OCI-LY7 (cell line): ENCODE data around the gene PCBD1. TPM values are rescaled to one million over a fixed set of nuclear protein-coding genes. Genes with fewer than 3 reads are reported as not detected.
"Not testable (repeated sequence)": the region's sequence is repeated elsewhere in the genome, so short reads cannot be mapped to it uniquely, and the experiment has no call there.

Source experiments
- BruUV-seq: library from RNA; stranded (reverse); fragments of 400-500 nt; replicated peaks from 2 replicates; lab custom pipeline; 2021; lab: Mats Ljungman, UMichigan
- CTCF ChIA-PET: fragments of 300-600 bp; sonication (Branson Sonifier 250); formaldehyde crosslinking; loops from one replicate; lab custom pipeline; 2022; ENCODE audit warnings: antibody characterized with exemption; ENCODE audit not compliant: unreplicated experiment; lab: Charles Lee
- POLR2A ChIA-PET: fragments of 300-600 bp; sonication (Branson Sonifier 250); formaldehyde crosslinking; loops from one replicate; lab custom pipeline; 2022; ENCODE audit warnings: antibody characterized with exemption; lab: Charles Lee
- DNase-seq: peaks from one replicate; pipeline ENCODE4 v3.0.0-alpha.2; 2015; ENCODE audit warnings: low spot score
- H2AFZ ChIP-seq: fragments of 200-600 bp; sonication (generic), shearing (Covaris generic); 2 replicates; pipeline ENCODE4 v1.6.1; 2014; ENCODE audit warnings: mild to moderate bottlenecking, antibody characterized with exemption, low read length, moderate library complexity
- H3K27ac ChIP-seq: fragments of 200-600 bp; sonication (generic); 2 replicates; pipeline ENCODE4 v1.5.1; 2014; ENCODE audit warnings: mixed run types, low read depth, mild to moderate bottlenecking, moderate library complexity, low read length, inconsistent platforms; ENCODE audit not compliant: poor library complexity, severe bottlenecking
- H3K36me3 ChIP-seq: fragments of 200-600 bp; sonication (generic); 2 replicates; pipeline ENCODE4 v1.6.1; 2014; ENCODE audit warnings: mild to moderate bottlenecking, antibody characterized with exemption, low read length, moderate library complexity, mixed read lengths; ENCODE audit not compliant: insufficient read depth
- H3K4me1 ChIP-seq: fragments of 200-600 bp; sonication (generic); 2 replicates; pipeline ENCODE4 v1.5.1; 2014; ENCODE audit warnings: mild to moderate bottlenecking, low read length; ENCODE audit not compliant: insufficient read depth, poor library complexity, severe bottlenecking
- H3K4me2 ChIP-seq: fragments of 200-600 bp; sonication (generic); 2 replicates; pipeline ENCODE4 v1.6.1; 2014; ENCODE audit warnings: mild to moderate bottlenecking, low read length
- H3K4me3 ChIP-seq: fragments of 200-600 bp; sonication (generic); 2 replicates; pipeline ENCODE4 v1.5.1; 2014; ENCODE audit warnings: mild to moderate bottlenecking, low read depth, low read length; ENCODE audit not compliant: poor library complexity, severe bottlenecking
- H3K79me2 ChIP-seq: fragments of 200-600 bp; sonication (generic); 2 replicates; pipeline ENCODE4 v1.6.1; 2016; ENCODE audit warnings: low read depth, mild to moderate bottlenecking, low read length, moderate library complexity, mixed read lengths; ENCODE audit not compliant: insufficient read depth
- H3K9me2 ChIP-seq: fragments of 200-600 bp; sonication (generic); 2 replicates; pipeline ENCODE4 v1.6.1; 2016; ENCODE audit warnings: mild to moderate bottlenecking, low read length, mixed read lengths; ENCODE audit not compliant: insufficient read depth
- H3K9me3 ChIP-seq: fragments of 200-600 bp; sonication (generic); 2 replicates; pipeline ENCODE4 v1.6.1; 2014; ENCODE audit warnings: mild to moderate bottlenecking, mixed run types, low read length, mixed read lengths
- H4K20me1 ChIP-seq: fragments of 200-600 bp; sonication (generic); 2 replicates; pipeline ENCODE4 v1.6.1; 2014; ENCODE audit warnings: mild to moderate bottlenecking, antibody characterized with exemption, low read length, moderate library complexity, mixed read lengths; ENCODE audit not compliant: insufficient read depth
- EZH2phosphoT487 ChIP-seq: fragments of 200-600 bp; sonication (generic); IDR thresholded peaks from 2 replicates; pipeline ENCODE4 v1.6.1; 2018; ENCODE audit warnings: low read depth, borderline replicate concordance, mild to moderate bottlenecking, mixed run types, antibody characterized with exemption, low read length, moderate library complexity, mixed read lengths
- intact Hi-C: fragments of 100-400 bp; cut with micrococcal nuclease; formaldehyde crosslinking; loops from one replicate; pipeline ENCODE4 v1.10.0; 2022; ENCODE audit not compliant: unreplicated experiment
- total RNA-seq, 2 experiments: library from RNA; depleted of rRNA in 1 of 2; stranded (reverse); fragments of >200 nt in 1 of 2; shearing (Covaris generic) in 1 of 2; gene quantifications; 2 replicates each; pipeline ENCODE4 v1.2.3, GENCODE V29; 2014 to 2022
- TF ChIP-seq, protein P1 (sequence below): fragments of 200-600 bp; sonication (generic); conservative IDR thresholded peaks from 2 replicates; pipeline ENCODE4 v1.5.1; 2014; ENCODE audit warnings: mild to moderate bottlenecking, antibody characterized with exemption, low read length, moderate library complexity, mixed read lengths

PCBD1 gene
- total RNA-seq, 2 experiments from 2014 or later = 4.9 to 25.4 TPM

DNA sequence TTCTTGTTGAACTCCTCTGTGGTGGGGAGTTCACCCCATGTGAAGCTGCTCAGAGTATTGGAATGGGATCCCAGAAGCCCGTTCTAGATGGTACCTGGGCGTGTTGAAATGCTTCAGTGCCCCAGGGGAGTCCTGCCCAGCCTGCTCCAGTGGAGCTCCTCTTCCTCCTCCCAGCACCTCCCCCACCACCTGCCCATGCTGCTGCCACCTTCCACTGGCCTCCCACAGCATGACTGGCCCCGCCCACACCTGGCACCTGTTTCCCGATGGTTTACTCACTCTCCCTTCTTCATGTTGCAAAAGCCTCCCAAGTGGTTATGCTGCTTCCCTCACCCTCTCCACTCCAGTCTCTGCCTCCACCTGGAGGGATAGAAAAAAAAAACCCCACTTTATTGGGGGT, 32.2 kb upstream of the PCBD1 start:
- Histone ChIP-seq H4K20me1 (no peaks in the 10 kb centered on the region), H3K4me2 (no peak overlapping the region), H2AFZ (no peak overlapping the region), H3K9me3 (no peaks in the 10 kb centered on the region), H3K79me2 (no peaks in the 10 kb centered on the region), H3K4me3 (no peak overlapping the region), H3K27ac (no peak overlapping the region), H3K4me1 (no peaks in the 10 kb centered on the region), H3K9me2 (no peaks in the 10 kb centered on the region), H3K36me3 (no peaks in the 10 kb centered on the region)
- ChIA-PET CTCF (interaction anchor here (0.6 kb wide), 1 partner anchor 300 kb away, joined by 3 read pairs; no protein-coding TSS in a partner anchor), POLR2A (interaction anchor here (0.7 kb wide), 1 partner anchor 406 kb away, joined by 4 read pairs; no protein-coding TSS in a partner anchor)
- no peak for TF ChIP-seq EZH2phosphoT487
- TF ChIP-seq, protein P1, sequence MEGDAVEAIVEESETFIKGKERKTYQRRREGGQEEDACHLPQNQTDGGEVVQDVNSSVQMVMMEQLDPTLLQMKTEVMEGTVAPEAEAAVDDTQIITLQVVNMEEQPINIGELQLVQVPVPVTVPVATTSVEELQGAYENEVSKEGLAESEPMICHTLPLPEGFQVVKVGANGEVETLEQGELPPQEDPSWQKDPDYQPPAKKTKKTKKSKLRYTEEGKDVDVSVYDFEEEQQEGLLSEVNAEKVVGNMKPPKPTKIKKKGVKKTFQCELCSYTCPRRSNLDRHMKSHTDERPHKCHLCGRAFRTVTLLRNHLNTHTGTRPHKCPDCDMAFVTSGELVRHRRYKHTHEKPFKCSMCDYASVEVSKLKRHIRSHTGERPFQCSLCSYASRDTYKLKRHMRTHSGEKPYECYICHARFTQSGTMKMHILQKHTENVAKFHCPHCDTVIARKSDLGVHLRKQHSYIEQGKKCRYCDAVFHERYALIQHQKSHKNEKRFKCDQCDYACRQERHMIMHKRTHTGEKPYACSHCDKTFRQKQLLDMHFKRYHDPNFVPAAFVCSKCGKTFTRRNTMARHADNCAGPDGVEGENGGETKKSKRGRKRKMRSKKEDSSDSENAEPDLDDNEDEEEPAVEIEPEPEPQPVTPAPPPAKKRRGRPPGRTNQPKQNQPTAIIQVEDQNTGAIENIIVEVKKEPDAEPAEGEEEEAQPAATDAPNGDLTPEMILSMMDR = no peak
- DNase-seq = no peak
- BruUV-seq = no TSS peak
- intact Hi-C loops = no loop called here

DNA sequence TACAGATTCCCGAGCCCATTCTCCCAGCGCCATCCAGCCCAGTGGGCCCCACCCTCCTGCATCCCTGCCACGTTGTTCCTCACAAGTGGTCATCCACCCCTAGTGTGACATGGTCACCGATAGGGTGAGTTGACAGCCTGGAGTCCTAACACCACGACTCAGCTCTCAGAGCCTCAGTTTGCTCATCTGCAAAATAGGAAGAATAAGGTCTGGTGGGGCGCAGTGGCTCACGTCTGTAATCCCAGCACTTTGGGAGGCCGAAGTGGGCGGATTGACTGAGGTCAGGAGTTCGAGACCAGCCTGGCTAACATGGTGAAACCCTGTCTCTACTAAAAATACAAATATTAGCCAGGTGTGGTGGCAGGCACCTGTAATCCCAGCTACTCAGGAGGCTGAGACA, 31.5 kb upstream of the PCBD1 start:
- DNase-seq, H2AFZ ChIP-seq, CTCF ChIA-PET, H3K27ac ChIP-seq, POLR2A ChIA-PET, H3K4me3 ChIP-seq, H3K79me2 ChIP-seq, H3K9me3 ChIP-seq, H3K9me2 ChIP-seq, H4K20me1 ChIP-seq, intact Hi-C loops, H3K36me3 ChIP-seq, BruUV-seq, H3K4me1 ChIP-seq, H3K4me2 ChIP-seq: not testable (repeated sequence)

GRCh38 chr10:70918851-70919530, 30.6 kb upstream of the PCBD1 start:
- no peak for DNase-seq
- ChIA-PET POLR2A (no interaction called here), CTCF (no interaction called here)
- H3K4me1 ChIP-seq = no peaks in the 10 kb centered on the region
- no peaks in the 10 kb centered on the region for H4K20me1 ChIP-seq
- no peak overlapping the region for H3K4me2 ChIP-seq
- H3K9me3 ChIP-seq = no peaks in the 10 kb centered on the region
- no peaks in the 10 kb centered on the region for H3K79me2 ChIP-seq
- H3K4me3 ChIP-seq = no peak overlapping the region
- no peaks in the 10 kb centered on the region for H3K9me2 ChIP-seq
- H3K27ac ChIP-seq = no peak overlapping the region
- H3K36me3 ChIP-seq = no peaks in the 10 kb centered on the region
- intact Hi-C loops = no loop called here
- BruUV-seq = no TSS peak
- TF ChIP-seq, protein P1 = no peak
- no peak for TF ChIP-seq EZH2phosphoT487
- H2AFZ ChIP-seq = no peak overlapping the region
